ENCODE data around the gene APOC4.

The APOC4 gene

GRCh38 chr19:44942067-44942571, at the start of gene APOC4:
TSS of gene APOC4 (plus strand) at chr19:44942237. CDS start at chr19:44942278, 41 bp downstream.
- DNase-seq (ENCODE audit: low read depth), result no peak
- H3K4me3 ChIP-seq (ENCODE audit: control insufficient read depth, low read depth, low read length), result no peak within 1 kb of the TSS
- no peak for TF ChIP-seq CTCF (conservative IDR thresholded peaks at IDR 0.05; ENCODE audit: control insufficient read depth, insufficient read depth, low read depth, low read length)

GRCh38 chr19:44892932-44893331, 49.1 kb upstream of the APOC4 start:
- H3K4me3 ChIP-seq (ENCODE audit: control insufficient read depth, low read depth, low read length), result no peak overlapping the region
- TF ChIP-seq CTCF (conservative IDR thresholded peaks at IDR 0.05; ENCODE audit: control insufficient read depth, insufficient read depth, low read depth, low read length), result no peak
- no peak for DNase-seq (ENCODE audit: low read depth)

GRCh38 chr19:44893332-44894051, 48.5 kb upstream of the APOC4 start:
- no peak for TF ChIP-seq CTCF (conservative IDR thresholded peaks at IDR 0.05; ENCODE audit: control insufficient read depth, insufficient read depth, low read depth, low read length)
- no peak for DNase-seq (ENCODE audit: low read depth)
- no peak overlapping the region for H3K4me3 ChIP-seq (ENCODE audit: control insufficient read depth, low read depth, low read length)

GRCh38 chr19:44894052-44894400, 48.0 kb upstream of the APOC4 start:
- DNase-seq (ENCODE audit: low read depth), result no peak
- no peak for TF ChIP-seq CTCF (conservative IDR thresholded peaks at IDR 0.05; ENCODE audit: control insufficient read depth, insufficient read depth, low read depth, low read length)
- H3K4me3 ChIP-seq (ENCODE audit: control insufficient read depth, low read depth, low read length), result no peak overlapping the region

GRCh38 chr19:44894946-44895345, 47.1 kb upstream of the APOC4 start:
- no peak for TF ChIP-seq CTCF (conservative IDR thresholded peaks at IDR 0.05; ENCODE audit: control insufficient read depth, insufficient read depth, low read depth, low read length)
- no peak overlapping the region for H3K4me3 ChIP-seq (ENCODE audit: control insufficient read depth, low read depth, low read length)
- DNase-seq (ENCODE audit: low read depth), result no peak

GRCh38 chr19:44897835-44898234, 44.2 kb upstream of the APOC4 start:
- no peak for TF ChIP-seq CTCF (conservative IDR thresholded peaks at IDR 0.05; ENCODE audit: control insufficient read depth, insufficient read depth, low read depth, low read length)
- H3K4me3 ChIP-seq (ENCODE audit: control insufficient read depth, low read depth, low read length), result no peak overlapping the region
- no peak for DNase-seq (ENCODE audit: low read depth)
